Testis (tissue), 2 donors: ENCODE data around the gene TPO.

Source experiments
- CTCF ChIP-seq, 3 experiments: fragments of 450-650 bp in 2 of 3; fragments of 200-600 bp in 1 of 3; sonication (generic) in 1 of 3; IDR thresholded peaks; one replicate each; pipeline ENCODE4 v1.5.1; 2016 to 2019; ENCODE audit warnings: antibody characterized with exemption in 3 of 3, mild to moderate bottlenecking in 2 of 3, moderate library complexity in 1 of 3
- POLR2A ChIP-seq: fragments of 450-650 bp; IDR thresholded peaks from one replicate; pipeline ENCODE4 v1.6.1; 2017; ENCODE audit warnings: antibody characterized with exemption, mild to moderate bottlenecking, moderate library complexity

DNA sequence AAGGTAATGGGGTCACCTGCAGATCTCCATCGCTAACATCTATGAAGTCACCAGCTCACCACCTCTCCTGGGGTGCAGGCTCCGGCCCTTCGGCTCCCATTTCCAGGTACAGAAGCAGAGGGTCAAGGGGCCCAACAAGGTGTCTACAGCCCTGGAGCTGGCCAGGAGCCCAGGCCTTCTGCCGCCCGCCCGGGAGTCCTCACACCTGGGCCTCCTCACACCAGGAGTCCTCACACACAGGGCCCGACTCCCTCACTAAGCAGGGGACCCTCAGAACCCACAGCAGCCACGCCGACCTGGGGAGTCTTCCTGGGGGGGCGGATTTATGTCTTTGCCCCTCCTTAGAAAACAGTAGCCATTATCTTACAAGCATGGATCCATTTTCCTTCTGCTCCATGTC lies 43.4 kb upstream of the TPO start:
- TF ChIP-seq CTCF (IDR thresholded peaks at IDR 0.05) (no peak), POLR2A (no peak)
